Common myeloid progenitor, CD34-positive (primary cell): ENCODE data around the gene GNB1L.

Experiments used
- CTCF ChIA-PET: fragments of 350-600 bp; sonication (Branson Sonifier 250); formaldehyde crosslinking; loops from one replicate; lab custom pipeline; 2021; ENCODE audit warnings: antibody characterized with exemption; lab: Charles Lee
- POLR2A ChIA-PET: fragments of 350-600 bp; sonication (Branson Sonifier 250); formaldehyde crosslinking; loops from one replicate; lab custom pipeline; 2021; ENCODE audit warnings: antibody characterized with exemption; lab: Charles Lee
- DNase-seq, 3 donors: peaks; one replicate each; pipeline versions ENCODE4 v3.0.0 to v3.0.0-alpha.2; 2013
- H3K27ac ChIP-seq, 2 experiments: 1 replicate in 1 of 2; 2 replicates in 1 of 2; pipeline ENCODE4 v1.7.0; 2013; ENCODE audit warnings: inconsistent platforms in 2 of 2, low read length in 2 of 2, mild to moderate bottlenecking in 2 of 2, low read depth in 1 of 2, moderate library complexity in 1 of 2; ENCODE audit not compliant: severe bottlenecking in 2 of 2, insufficient read depth in 1 of 2, poor library complexity in 1 of 2
- H3K27me3 ChIP-seq, 5 experiments: replicated peaks in 2 of 5; 1 replicate in 3 of 5; 2 replicates in 2 of 5; pipeline versions ENCODE4 v1.6.1 to v1.7.0; 2013; ENCODE audit warnings: low read length in 4 of 5, mild to moderate bottlenecking in 2 of 5, moderate library complexity in 2 of 5, inconsistent platforms in 1 of 5; ENCODE audit not compliant: insufficient read depth in 5 of 5, control insufficient read depth in 4 of 5
- H3K36me3 ChIP-seq, 4 experiments: 1 replicate in 2 of 4; 2 replicates in 2 of 4; pipeline versions ENCODE4 v1.6.1 to v1.7.0; 2013; ENCODE audit warnings: low read length in 3 of 4, control low read depth in 1 of 4, mild to moderate bottlenecking in 1 of 4; ENCODE audit not compliant: control insufficient read depth in 4 of 4, insufficient read depth in 4 of 4
- H3K4me1 ChIP-seq, 4 experiments: 1 replicate in 3 of 4; 2 replicates in 1 of 4; pipeline versions ENCODE4 v1.6.1 to v1.7.1; 2013; ENCODE audit warnings: low read length in 3 of 4, mild to moderate bottlenecking in 3 of 4, control low read depth in 1 of 4, inconsistent platforms in 1 of 4, moderate library complexity in 1 of 4; ENCODE audit not compliant: control insufficient read depth in 4 of 4, insufficient read depth in 4 of 4; ENCODE audit errors: control extremely low read depth in 1 of 4
- H3K4me3 ChIP-seq, 7 experiments: 1 replicate in 4 of 7; 2 replicates in 3 of 7; pipeline versions ENCODE4 v1.5.1 to v1.7.0; 2013; ENCODE audit warnings: mild to moderate bottlenecking in 7 of 7, low read length in 6 of 7, moderate library complexity in 6 of 7, inconsistent platforms in 2 of 7, low read depth in 2 of 7, control low read depth in 1 of 7; ENCODE audit not compliant: insufficient read depth in 4 of 7, control insufficient read depth in 1 of 7; ENCODE audit errors: extremely low read depth in 1 of 7
- H3K9me3 ChIP-seq, 5 experiments: 1 replicate in 4 of 5; 2 replicates in 1 of 5; pipeline versions ENCODE4 v1.6.1 to v1.7.1; 2013; ENCODE audit warnings: low read length in 4 of 5, mild to moderate bottlenecking in 2 of 5, inconsistent platforms in 1 of 5, low read depth in 1 of 5, moderate library complexity in 1 of 5; ENCODE audit not compliant: control insufficient read depth in 4 of 5, insufficient read depth in 2 of 5; ENCODE audit errors: control extremely low read depth in 1 of 5
- WGBS: methylation state at CpG from one replicate; pipeline ENCODE4 v1.1.5; 2013; ENCODE audit not compliant: insufficient coverage; 5-methylcytosine and 5-hydroxymethylcytosine counted together

Gene GNB1L

DNA sequence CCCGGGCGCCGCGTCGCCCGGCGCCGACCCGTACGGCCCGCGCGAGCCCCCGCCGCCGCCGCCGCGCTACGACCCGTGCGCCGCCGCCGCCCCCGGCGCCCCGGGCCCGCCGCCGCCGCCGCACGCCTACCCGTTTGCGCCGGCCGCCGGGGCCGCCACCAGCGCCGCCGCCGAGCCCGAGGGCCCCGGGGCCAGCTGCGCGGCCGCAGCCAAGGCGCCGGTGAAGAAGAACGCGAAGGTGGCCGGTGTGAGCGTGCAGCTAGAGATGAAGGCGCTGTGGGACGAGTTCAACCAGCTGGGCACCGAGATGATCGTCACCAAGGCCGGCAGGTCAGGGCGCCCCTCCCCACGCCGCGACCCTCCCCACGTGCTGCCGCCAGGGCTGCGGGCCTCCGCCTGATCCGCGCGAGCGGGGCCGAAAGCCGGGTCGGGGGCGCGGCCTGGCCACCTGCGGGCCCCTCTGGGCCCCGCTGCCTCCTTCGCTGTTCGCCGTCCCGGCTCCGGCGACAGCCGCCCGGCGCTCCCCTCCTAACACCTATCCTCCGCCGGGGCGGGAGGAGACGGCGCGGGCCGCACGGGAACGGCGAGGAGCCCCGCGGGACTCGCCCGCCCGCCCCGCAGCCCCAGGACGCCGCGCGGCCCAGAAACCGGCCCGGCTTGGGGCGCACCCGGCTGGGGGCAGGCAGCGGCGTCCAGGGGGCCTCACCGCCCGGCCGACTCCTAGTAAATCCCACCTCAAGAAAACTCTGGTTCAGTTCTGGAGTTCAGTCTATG, 93.5 kb downstream of the GNB1L start:
- peak overlapping the region in 3 of 7 experiments; percentile 11 to 45 (median 42) for H3K4me3 ChIP-seq
- no peak for DNase-seq
- peaks cover 0 to 3% (median 0%) of the 10 kb centered on the region in 5 experiments for H3K9me3 ChIP-seq
- peaks cover 0 to 54% (median 31%) of the 10 kb centered on the region in 4 experiments for H3K4me1 ChIP-seq
- POLR2A ChIA-PET: no interaction called here
- WGBS: 6% methylated on average over 77 of the region's 117 CpGs
- peak overlapping the region in 1 of 2 experiments; percentile 43 for H3K27ac ChIP-seq
- H3K36me3 ChIP-seq: no peaks in the 10 kb centered on the region
- H3K27me3 ChIP-seq: peaks cover 0 to 93% (median 45%) of the 10 kb centered on the region in 5 experiments
- CTCF ChIA-PET: interaction anchor here (1.0 to 1.3 kb wide), 2 partner anchors 30 to 224 kb away, joined by 3 to 4 read pairs; no protein-coding TSS in a partner anchor

DNA sequence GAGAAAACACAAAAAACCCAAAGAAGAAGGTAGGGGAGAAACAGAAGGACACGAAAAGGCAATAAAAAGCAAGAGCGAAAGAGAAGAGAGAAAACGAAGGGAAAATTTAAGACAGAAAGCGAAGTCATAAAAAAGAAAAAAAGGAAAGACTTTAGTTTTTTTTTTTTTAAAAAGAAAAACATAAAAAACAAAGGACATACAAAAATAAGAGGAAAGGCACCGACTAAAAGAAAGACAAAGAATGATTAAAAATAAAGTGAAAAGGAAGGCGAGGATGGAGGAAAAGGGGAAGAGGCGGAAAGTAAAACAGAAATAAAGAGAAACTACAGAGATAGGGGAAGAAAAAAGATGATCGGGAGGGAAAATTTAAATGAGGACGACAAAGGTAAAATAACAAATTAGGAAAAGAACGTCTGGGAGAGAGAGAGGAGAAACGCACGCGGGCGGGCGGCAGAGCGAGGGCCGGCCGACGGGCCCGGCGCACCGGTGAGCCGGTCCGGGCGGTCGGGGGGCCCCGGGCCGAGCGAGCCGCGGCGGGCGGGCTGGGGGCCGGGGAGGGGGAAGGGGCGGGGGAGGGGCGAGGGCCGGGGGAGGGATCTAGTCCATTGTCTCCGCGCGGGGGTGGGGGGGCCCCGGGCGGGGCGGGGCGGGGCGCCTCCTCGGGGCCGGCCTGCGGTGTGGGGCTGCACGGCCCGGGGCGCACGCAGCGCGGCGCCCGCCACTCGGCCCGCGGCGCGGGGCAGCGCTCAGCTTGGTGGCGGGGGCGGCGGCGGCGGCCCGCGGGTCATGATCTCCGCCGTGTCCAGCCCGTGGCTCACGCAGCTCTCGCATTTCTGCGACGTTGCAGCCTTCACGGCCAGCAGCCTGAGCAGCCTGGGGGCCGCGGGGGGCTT, 94.4 kb downstream of the GNB1L start, which contains the start of gene TBX1:
Gene TBX1 (plus strand): TSS at position 721 of the 893 bp plus-strand sequence. CDS start 66 bp downstream, at position 787.
- ChIA-PET CTCF (interaction anchor here (1.0 kb wide), 1 partner anchor 14 kb away, joined by 3 read pairs; no protein-coding TSS in a partner anchor), POLR2A (no interaction called here)
- H3K4me3 ChIP-seq: peak within 1 kb of the TSS in 4 of 7 experiments; percentile 11 to 58 (median 36)
- peak within 1 kb of the TSS in 1 of 2 experiments; percentile 43 for H3K27ac ChIP-seq
- peaks cover 0 to 3% (median 0%) of the 10 kb centered on the region in 5 experiments for H3K9me3 ChIP-seq
- WGBS: 2% methylated on average over 42 of the region's 79 CpGs
- no peak for DNase-seq
- peaks cover 0 to 94% (median 46%) of the 10 kb centered on the region in 5 experiments for H3K27me3 ChIP-seq
- H3K36me3 ChIP-seq: no peaks in the 10 kb centered on the region
- H3K4me1 ChIP-seq: peaks cover 0 to 55% (median 28%) of the 10 kb centered on the region in 4 experiments

DNA sequence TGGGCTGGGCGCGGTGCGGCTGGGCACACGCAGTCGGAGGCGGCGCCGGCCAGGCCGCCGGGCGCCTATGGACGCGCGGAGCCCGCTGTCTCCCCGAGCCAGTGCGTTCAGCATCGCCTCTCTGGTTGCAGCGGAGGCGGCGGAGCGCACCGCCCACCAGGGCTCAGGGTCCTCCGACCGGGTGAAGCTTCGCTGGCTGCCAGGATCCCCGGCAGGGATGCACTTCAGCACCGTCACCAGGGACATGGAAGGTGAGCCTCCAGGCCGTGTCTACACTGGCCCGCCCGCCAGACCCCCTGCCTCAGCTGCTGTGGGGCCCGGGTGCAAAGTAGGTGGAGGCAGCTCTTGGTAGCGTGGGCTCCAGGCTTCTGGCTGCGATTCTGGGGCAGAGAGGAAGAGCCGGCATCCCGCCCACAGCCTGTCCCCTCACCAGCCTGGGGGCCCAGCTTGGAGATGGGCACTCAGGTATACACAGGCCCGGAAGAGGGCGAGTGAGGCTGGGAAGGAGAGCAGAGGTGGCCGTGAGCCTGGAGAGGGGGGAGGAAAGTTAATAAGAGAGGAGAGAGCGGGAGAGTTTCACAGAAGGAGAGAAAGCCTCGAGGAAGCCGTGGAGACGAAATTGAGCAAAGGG, 95.1 kb downstream of the GNB1L start:
- H3K4me1 ChIP-seq: peaks cover 0 to 56% (median 28%) of the 10 kb centered on the region in 4 experiments
- no peaks in the 10 kb centered on the region for H3K36me3 ChIP-seq
- ChIA-PET POLR2A (no interaction called here), CTCF (interaction anchor here (1.0 to 2.1 kb wide), 2 partner anchors 13 to 15 kb away, joined by 3 to 8 read pairs; no protein-coding TSS in a partner anchor)
- H3K27ac ChIP-seq: no peak overlapping the region
- H3K9me3 ChIP-seq: peaks cover 0 to 3% (median 0%) of the 10 kb centered on the region in 5 experiments
- H3K4me3 ChIP-seq: peak overlapping the region in 2 of 7 experiments; percentile 5 to 11
- no peak for DNase-seq
- WGBS: 5% methylated on average over 35 of the region's 43 CpGs
- peaks cover 0 to 94% (median 46%) of the 10 kb centered on the region in 5 experiments for H3K27me3 ChIP-seq

DNA sequence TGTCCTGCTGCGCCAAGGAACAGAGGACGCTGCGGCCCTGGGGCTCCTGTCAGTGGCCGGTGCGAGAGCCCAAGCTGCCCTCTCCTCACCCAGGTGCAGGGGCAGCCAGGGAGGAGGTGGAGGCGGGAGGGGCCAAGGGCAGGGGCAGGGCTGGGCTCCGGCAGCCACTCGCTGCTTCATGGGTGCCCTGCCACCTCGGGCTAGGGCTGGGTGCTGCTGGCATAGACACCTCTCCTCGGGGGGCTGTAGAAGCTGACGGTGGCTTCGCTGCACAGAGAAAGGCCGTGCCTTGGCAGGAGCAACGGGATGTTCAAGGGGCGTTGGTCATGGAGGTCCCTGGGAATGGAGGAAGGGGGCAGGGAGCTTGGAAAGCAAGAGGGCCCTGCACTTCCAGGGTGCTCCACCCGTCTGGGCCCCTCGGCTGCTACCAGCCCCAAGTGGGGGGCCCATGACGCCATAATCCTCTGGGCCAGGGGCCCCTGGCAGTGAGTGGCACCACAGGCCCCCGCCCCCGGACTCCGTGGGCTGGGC, 95.7 kb downstream of the GNB1L start:
- CTCF ChIA-PET: interaction anchor here (1.0 to 3.9 kb wide), 3 partner anchors 13 to 15 kb away, joined by 3 to 20 read pairs (median 8); no protein-coding TSS in a partner anchor
- H3K9me3 ChIP-seq: peaks cover 0 to under 1% (median 0%) of the 10 kb centered on the region in 5 experiments
- H3K4me1 ChIP-seq: peaks cover 0 to 56% (median 28%) of the 10 kb centered on the region in 4 experiments
- peaks cover 0 to 94% (median 47%) of the 10 kb centered on the region in 5 experiments for H3K27me3 ChIP-seq
- POLR2A ChIA-PET: no interaction called here
- no peak for DNase-seq
- 5% methylated on average over 16 of the region's 21 CpGs for WGBS
- H3K36me3 ChIP-seq: no peaks in the 10 kb centered on the region
- H3K27ac ChIP-seq: no peak overlapping the region
- H3K4me3 ChIP-seq: peak overlapping the region in 1 of 7 experiments; percentile 11

DNA sequence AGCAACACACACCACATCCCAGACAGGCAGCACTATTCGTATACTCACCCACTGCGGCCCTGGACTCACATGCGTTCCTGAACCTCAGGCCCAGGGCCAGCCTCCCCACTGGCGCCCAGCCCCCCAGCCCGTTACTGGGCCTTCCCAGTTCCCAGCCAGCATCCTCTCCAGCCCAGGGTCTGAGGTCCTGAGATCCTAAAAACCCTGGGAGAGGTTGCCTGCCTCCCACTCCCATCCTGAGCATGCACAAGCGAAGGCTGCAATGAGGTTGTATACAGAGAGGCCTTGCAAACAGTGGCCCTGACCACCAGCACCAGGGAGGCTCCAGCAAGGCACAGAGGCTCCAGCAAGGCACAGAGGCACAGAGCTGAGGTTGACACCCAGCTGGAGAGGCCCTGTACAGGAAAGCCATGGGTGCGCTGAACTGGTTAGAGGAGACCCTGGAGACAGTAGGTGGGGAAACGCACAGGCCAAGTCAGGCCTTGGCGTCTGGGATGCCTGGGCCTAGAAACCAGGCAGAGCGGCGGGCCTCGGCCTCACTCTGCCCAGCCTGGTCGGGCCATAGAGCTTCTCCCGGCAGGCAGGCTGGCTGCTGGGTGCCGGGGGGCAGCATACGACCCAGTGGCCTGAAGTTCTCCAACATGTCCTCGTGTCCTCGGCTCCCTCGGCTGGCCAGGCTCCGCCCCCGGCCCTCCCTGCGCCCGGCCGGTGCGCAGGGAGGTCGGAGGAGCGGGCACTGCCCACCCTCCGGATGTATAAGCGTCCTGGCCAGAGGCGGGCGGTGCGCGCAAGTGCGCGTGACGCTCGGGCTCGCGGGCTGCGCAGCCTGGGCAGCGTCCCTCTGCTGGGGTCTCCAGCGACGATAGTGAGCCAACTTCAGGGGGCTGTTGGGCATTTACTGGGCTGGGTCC, 96.4 kb downstream of the GNB1L start:
- Histone ChIP-seq H3K27me3 (peaks cover 0 to 94% (median 42%) of the 10 kb centered on the region in 5 experiments), H3K27ac (no peak overlapping the region), H3K36me3 (no peaks in the 10 kb centered on the region), H3K4me3 (no peak overlapping the region), H3K4me1 (peaks cover 0 to 56% (median 28%) of the 10 kb centered on the region in 4 experiments), H3K9me3 (no peaks in the 10 kb centered on the region)
- CTCF ChIA-PET: interaction anchor here (1.0 to 3.9 kb wide), 4 partner anchors 12 to 43 kb away, joined by 3 to 20 read pairs (median 6); no protein-coding TSS in a partner anchor
- POLR2A ChIA-PET: no interaction called here
- WGBS: 44% methylated on average over 42 of the region's 43 CpGs
- DNase-seq: no peak
